IMR-90 (cell line): ENCODE results near the gene FCHSD2. TPM values are rescaled to one million over a fixed set of nuclear protein-coding genes. Genes with fewer than 3 reads are reported as not detected.
"Not testable (repeated sequence)": the region's sequence is repeated elsewhere in the genome, so short reads cannot be mapped to it uniquely, and the experiment has no call there.

Experiments
- ATAC-seq: fragments of 200-7000 bp; cut with Tn5 transposase; 2 replicates; pipeline ENCODE4 v1.9.1; 2020; ENCODE audit warnings: low read depth, mild to moderate bottlenecking, moderate library complexity
- BruUV-seq: library from RNA; stranded (reverse); fragments of 400-500 nt; replicated peaks from 2 replicates; lab custom pipeline; 2021; lab: Mats Ljungman, UMichigan
- CTCF ChIA-PET: fragments of 300-600 bp; formaldehyde crosslinking; extraction: SDS; loops from one replicate; lab custom pipeline; 2021; ENCODE audit warnings: antibody characterized with exemption; lab: Yijun Ruan, JAX
- POLR2A ChIA-PET: fragments of 300-600 bp; sonication (Branson Sonifier 250); formaldehyde crosslinking; loops from one replicate; lab custom pipeline; 2022; ENCODE audit warnings: antibody characterized with exemption; ENCODE audit not compliant: unreplicated experiment; lab: Charles Lee
- DNase-seq: peaks from one replicate; pipeline ENCODE4 v3.0.0; 2013
- H2AFZ ChIP-seq: replicated peaks from 2 replicates; pipeline ENCODE3; 2013; ENCODE audit warnings: low read length, mild to moderate bottlenecking; ENCODE audit not compliant: poor library complexity
- H2AK5ac ChIP-seq: 2 replicates; pipeline ENCODE4 v1.6.1; 2013; ENCODE audit warnings: low read depth, low read length, inconsistent platforms
- H2AK9ac ChIP-seq: replicated peaks from 2 replicates; pipeline ENCODE3; 2013; ENCODE audit warnings: mild to moderate bottlenecking, low read depth, low read length, moderate library complexity; ENCODE audit not compliant: poor library complexity
- H2BK120ac ChIP-seq: 2 replicates; pipeline ENCODE4 v1.6.1; 2013; ENCODE audit warnings: low read depth, low read length, inconsistent platforms
- H2BK15ac ChIP-seq: 3 replicates; pipeline ENCODE4 v1.6.1; 2013; ENCODE audit warnings: low read depth, low read length, inconsistent platforms
- H2BK20ac ChIP-seq: 2 replicates; pipeline ENCODE4 v1.6.1; 2013; ENCODE audit warnings: low read depth, mild to moderate bottlenecking, inconsistent platforms, low read length, moderate library complexity
- H2BK5ac ChIP-seq: 2 replicates; pipeline ENCODE4 v1.6.1; 2013; ENCODE audit warnings: mild to moderate bottlenecking, low read depth, low read length, inconsistent platforms; ENCODE audit not compliant: poor library complexity, severe bottlenecking
- H3K14ac ChIP-seq: replicated peaks from 2 replicates; pipeline ENCODE4 v1.6.1; 2013; ENCODE audit warnings: low read depth, low read length, inconsistent platforms
- H3K18ac ChIP-seq: 2 replicates; pipeline ENCODE4 v1.6.1; 2013; ENCODE audit warnings: low read depth, low read length, control low read depth
- H3K23ac ChIP-seq: 2 replicates; pipeline ENCODE4 v1.6.1; 2013; ENCODE audit warnings: low read depth, low read length, inconsistent platforms
- H3K27ac ChIP-seq: 2 replicates; pipeline ENCODE4 v1.5.1; 2013; ENCODE audit warnings: mild to moderate bottlenecking, control low read depth, low read length; ENCODE audit not compliant: insufficient read depth
- H3K27me3 ChIP-seq: 2 replicates; pipeline ENCODE4 v1.6.1; 2013; ENCODE audit warnings: low read length; ENCODE audit not compliant: control insufficient read depth, insufficient read depth
- H3K36me3 ChIP-seq: 2 replicates; pipeline ENCODE4 v1.6.1; 2013; ENCODE audit warnings: low read length, mixed read lengths; ENCODE audit not compliant: control insufficient read depth, insufficient read depth
- H3K4ac ChIP-seq: 2 replicates; pipeline ENCODE4 v1.6.1; 2013; ENCODE audit warnings: low read depth, low read length, inconsistent platforms
- H3K4me1 ChIP-seq: 2 replicates; pipeline ENCODE4 v1.6.1; 2013; ENCODE audit warnings: low read length, mixed read lengths; ENCODE audit not compliant: control insufficient read depth, insufficient read depth
- H3K4me2 ChIP-seq: 2 replicates; pipeline ENCODE4 v1.6.1; 2013; ENCODE audit warnings: low read depth, mild to moderate bottlenecking, control low read depth, low read length, moderate library complexity
- H3K4me3 ChIP-seq: 2 replicates; pipeline ENCODE4 v1.5.1; 2013; ENCODE audit warnings: low read depth, mild to moderate bottlenecking, control low read depth, low read length, moderate library complexity; ENCODE audit not compliant: insufficient read depth
- H3K56ac ChIP-seq: 2 replicates; pipeline ENCODE4 v1.6.1; 2013; ENCODE audit warnings: low read length, inconsistent platforms; ENCODE audit not compliant: insufficient read depth; ENCODE audit errors: extremely low read depth
- H3K79me1 ChIP-seq, 2 experiments: 2 replicates each; pipeline ENCODE4 v1.6.1; 2013; ENCODE audit warnings: low read length in 2 of 2, inconsistent platforms in 1 of 2, low read depth in 1 of 2
- H3K9ac ChIP-seq: 2 replicates; pipeline ENCODE4 v1.6.1; 2013; ENCODE audit warnings: low read depth, low read length, control low read depth
- H3K9me1 ChIP-seq: 2 replicates; pipeline ENCODE4 v1.6.1; 2013; ENCODE audit warnings: low read length, inconsistent platforms; ENCODE audit not compliant: insufficient read depth
- H3K9me3 ChIP-seq: 2 replicates; pipeline ENCODE4 v1.6.1; 2013; ENCODE audit warnings: low read length; ENCODE audit not compliant: control insufficient read depth, insufficient read depth
- H4K20me1 ChIP-seq: 2 replicates; pipeline ENCODE4 v1.6.1; 2013; ENCODE audit warnings: low read length, inconsistent platforms; ENCODE audit not compliant: insufficient read depth
- H4K5ac ChIP-seq: 2 replicates; pipeline ENCODE4 v1.6.1; 2013; ENCODE audit warnings: mild to moderate bottlenecking, low read depth, low read length, control low read depth
- H4K8ac ChIP-seq, 2 experiments: 2 replicates each; pipeline ENCODE4 v1.6.1; 2013; ENCODE audit warnings: low read depth in 2 of 2, low read length in 2 of 2, control low read depth in 1 of 2, inconsistent platforms in 1 of 2
- H4K91ac ChIP-seq: 2 replicates; pipeline ENCODE4 v1.6.1; 2013; ENCODE audit warnings: low read depth, low read length, inconsistent platforms; ENCODE audit not compliant: insufficient read depth
- WGBS, 2 experiments: methylation state at CpG; one replicate each; pipeline versions ENCODE4 v1.1.5 to v1.1.7; 2013; ENCODE audit warnings: missing lambda C conversion rate in 2 of 2; ENCODE audit not compliant: insufficient read length in 1 of 2; ENCODE audit errors: extremely low coverage in 2 of 2; 5-methylcytosine and 5-hydroxymethylcytosine counted together
- dilution Hi-C: fragments of 300-500 bp; cut with HindIII; formaldehyde crosslinking; loops from one replicate; pipeline ENCODE4 v1.14.3; 2018; ENCODE audit warnings: low sequenced_read_pairs; ENCODE audit not compliant: unreplicated experiment
- in situ Hi-C: fragments of 300-500 bp; cut with MboI; formaldehyde crosslinking; loops from 3 replicates; pipeline ENCODE4 v1.14.3; 2019; ENCODE audit warnings: low sequenced_read_pairs, inconsistent platforms, mixed read lengths
- intact Hi-C: fragments of 100-400 bp; cut with micrococcal nuclease; formaldehyde crosslinking; loops from 2 replicates; pipeline ENCODE4 v1.10.0; 2022
- polyA plus RNA-seq, 3 experiments: library from polyadenylated mRNA; depleted of rRNA; stranded (reverse); fragments of >200 nt; gene quantifications; 2 replicates each; pipeline ENCODE4 v1.2.3, GENCODE V29; 2012; ENCODE audit warnings: low replicate concordance in 1 of 3
- total RNA-seq: library from RNA; depleted of rRNA; stranded (reverse); fragments of >200 nt; gene quantifications from 2 replicates; pipeline ENCODE4 v1.2.3, GENCODE V29; 2012

Gene FCHSD2
- total and polyA plus RNA-seq, 2 of the 4 experiments (the other 2 are of a cell fraction) = 5.9 to 18.7 TPM

GRCh38 chr11:73123892-73124291 lies 18.2 kb downstream of the FCHSD2 start:
- intact Hi-C loops, H3K14ac ChIP-seq, H3K9me1 ChIP-seq, H4K5ac ChIP-seq, H2AK5ac ChIP-seq, POLR2A ChIA-PET, H2BK120ac ChIP-seq, H3K27ac ChIP-seq, H2BK20ac ChIP-seq, in situ Hi-C loops, H3K4me3 ChIP-seq, H3K4me1 ChIP-seq, H2AK9ac ChIP-seq, CTCF ChIA-PET, H3K9me3 ChIP-seq, H2AFZ ChIP-seq, dilution Hi-C loops, DNase-seq, H3K56ac ChIP-seq, ATAC-seq, BruUV-seq, H4K8ac ChIP-seq, H3K9ac ChIP-seq, H2BK15ac ChIP-seq, H3K23ac ChIP-seq, H3K36me3 ChIP-seq, H4K91ac ChIP-seq, H3K4me2 ChIP-seq, H3K27me3 ChIP-seq, H3K18ac ChIP-seq, H3K4ac ChIP-seq, H2BK5ac ChIP-seq: not testable (repeated sequence)
- no CpG with 5 or more reads among the region's 4 CpGs for WGBS, 2 experiments
- peaks cover 16% of the 10 kb centered on the region; the same call in 1 of the 2 replicates for H4K20me1 ChIP-seq
- H3K79me1 ChIP-seq = peaks cover 25 to 55% of the 10 kb centered on the region in 2 experiments
